WI38 (cell line): ENCODE data around the gene CALCOCO1.

ENCODE experiments used
- H3K4me3 ChIP-seq: 2 replicates; pipeline ENCODE4 v1.5.1; 2011; ENCODE audit warnings: low read depth, mild to moderate bottlenecking, control low read depth, low read length
- TF ChIP-seq, protein P1 (sequence below): IDR thresholded peaks from 2 replicates; pipeline ENCODE4 v1.5.1; 2012; ENCODE audit warnings: low read depth, mild to moderate bottlenecking, control low read depth, low read length

CALCOCO1 gene

GRCh38 chr12:53675701-53676607 lies 51.3 kb downstream of the CALCOCO1 start, which contains the start of gene ATP5MC2:
Gene ATP5MC2, minus strand, starts transcription at chr12:53676083. Its CDS starts 3,469 bp downstream, at chr12:53672614.
- TF ChIP-seq, protein P1, sequence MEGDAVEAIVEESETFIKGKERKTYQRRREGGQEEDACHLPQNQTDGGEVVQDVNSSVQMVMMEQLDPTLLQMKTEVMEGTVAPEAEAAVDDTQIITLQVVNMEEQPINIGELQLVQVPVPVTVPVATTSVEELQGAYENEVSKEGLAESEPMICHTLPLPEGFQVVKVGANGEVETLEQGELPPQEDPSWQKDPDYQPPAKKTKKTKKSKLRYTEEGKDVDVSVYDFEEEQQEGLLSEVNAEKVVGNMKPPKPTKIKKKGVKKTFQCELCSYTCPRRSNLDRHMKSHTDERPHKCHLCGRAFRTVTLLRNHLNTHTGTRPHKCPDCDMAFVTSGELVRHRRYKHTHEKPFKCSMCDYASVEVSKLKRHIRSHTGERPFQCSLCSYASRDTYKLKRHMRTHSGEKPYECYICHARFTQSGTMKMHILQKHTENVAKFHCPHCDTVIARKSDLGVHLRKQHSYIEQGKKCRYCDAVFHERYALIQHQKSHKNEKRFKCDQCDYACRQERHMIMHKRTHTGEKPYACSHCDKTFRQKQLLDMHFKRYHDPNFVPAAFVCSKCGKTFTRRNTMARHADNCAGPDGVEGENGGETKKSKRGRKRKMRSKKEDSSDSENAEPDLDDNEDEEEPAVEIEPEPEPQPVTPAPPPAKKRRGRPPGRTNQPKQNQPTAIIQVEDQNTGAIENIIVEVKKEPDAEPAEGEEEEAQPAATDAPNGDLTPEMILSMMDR, result peak; percentile 97
- H3K4me3 ChIP-seq, result peak within 1 kb of the TSS; percentile 87

DNA sequence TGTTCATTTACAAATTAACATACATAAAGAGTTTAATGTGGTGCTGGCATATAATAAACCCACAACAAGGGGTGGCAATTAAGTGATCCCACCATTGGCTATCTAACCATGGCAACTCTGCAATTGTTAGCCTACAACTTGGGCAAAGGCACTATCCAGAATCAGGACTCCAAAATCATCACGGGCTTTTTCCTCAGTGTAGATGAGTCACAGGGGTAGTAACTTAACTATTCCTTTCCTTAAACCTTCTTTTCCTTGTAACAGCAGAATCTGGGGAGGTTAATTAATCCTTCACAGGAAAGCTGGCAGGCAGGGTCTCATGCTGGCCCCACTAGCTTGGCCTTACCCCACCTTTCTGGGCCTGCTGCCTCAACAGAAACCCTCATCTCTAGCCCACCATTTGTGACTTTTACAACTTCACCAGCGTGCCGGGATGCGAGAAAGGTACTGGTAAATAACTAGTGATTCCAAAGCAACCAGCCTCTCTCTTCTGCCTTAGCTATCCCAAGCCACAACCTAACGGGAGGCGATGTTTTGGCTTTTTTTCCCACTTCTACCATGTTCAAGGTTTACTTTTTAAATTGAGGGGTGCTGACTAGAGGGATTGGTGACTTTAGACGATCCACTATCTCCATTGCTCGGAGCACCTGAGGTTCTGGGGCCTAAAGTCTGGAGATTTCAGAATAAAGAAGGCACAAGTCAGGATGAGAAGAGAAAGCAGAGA lies 52.1 kb downstream of the CALCOCO1 start:
- TF ChIP-seq, protein P1, result no peak
- peak overlapping the region; percentile 87 for H3K4me3 ChIP-seq

DNA sequence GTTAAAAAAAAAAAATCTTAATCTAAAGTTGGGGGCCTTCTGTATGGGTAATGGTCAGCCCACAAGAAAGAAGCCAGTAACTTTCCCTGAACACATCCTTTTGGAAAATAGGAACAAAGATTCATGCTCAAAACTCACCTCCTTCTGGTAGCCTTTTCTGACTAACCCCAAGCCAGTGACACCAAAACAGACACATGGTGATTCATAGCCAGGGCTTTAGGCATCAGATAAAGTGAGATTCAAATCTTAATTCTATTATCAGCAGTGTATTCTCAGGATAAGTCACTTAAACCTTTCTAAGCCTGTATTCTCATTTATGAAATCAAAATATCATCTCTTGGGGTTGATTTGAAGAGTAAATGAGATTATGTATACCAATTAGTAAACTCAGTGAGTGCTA lies 56.3 kb downstream of the CALCOCO1 start:
- TF ChIP-seq, protein P1, result no peak
- H3K4me3 ChIP-seq, result no peak overlapping the region

GRCh38 chr12:53670308-53670707 lies 56.9 kb downstream of the CALCOCO1 start:
- H3K4me3 ChIP-seq, result no peak overlapping the region
- TF ChIP-seq, protein P1, result no peak

DNA sequence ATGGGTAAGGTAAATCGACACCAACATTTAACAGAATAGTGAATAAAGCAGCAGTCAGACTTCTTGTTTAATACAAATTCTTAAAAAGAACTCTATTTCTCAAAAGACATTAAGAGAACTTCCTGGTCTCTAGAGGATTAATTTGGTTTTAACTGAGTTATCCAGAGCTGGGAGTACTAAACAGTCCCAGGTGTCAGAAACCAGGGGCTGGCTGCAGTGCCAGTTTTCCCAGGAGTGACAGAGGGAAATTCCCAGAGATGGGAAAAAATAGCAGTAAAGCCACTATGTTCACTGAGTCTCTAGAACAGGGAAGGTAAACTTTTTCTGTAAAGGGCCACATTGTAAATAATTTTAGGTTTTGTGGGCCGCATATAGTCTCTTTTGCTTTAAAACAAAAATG lies 60.2 kb downstream of the CALCOCO1 start:
- TF ChIP-seq, protein P1, result no peak
- no peak overlapping the region for H3K4me3 ChIP-seq

DNA sequence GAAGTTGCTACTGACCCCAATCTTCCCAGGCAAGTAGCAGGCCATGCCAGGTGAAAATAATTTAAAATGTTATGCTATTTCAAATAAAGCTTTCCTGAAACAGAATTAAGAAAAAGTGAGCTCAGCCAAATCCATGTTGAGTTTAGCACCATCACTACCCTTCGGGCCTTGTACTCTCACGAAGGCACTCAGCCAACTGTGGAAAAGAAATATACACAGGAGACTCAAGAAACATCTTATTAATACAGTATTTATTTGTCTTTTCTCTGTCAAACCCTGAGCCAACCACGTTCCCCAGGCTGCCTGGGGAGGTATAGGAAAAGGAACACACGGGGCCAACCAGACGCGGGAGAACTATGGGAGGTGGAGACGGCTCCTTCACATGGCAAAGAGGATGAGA lies 62.3 kb downstream of the CALCOCO1 start:
- no peak overlapping the region for H3K4me3 ChIP-seq
- TF ChIP-seq, protein P1, result no peak

- H3K4me3 ChIP-seq, result no peak overlapping the region
- TF ChIP-seq, protein P1, result no peak
These were observed 63.1 kb downstream of the CALCOCO1 start for GRCh38 chr12:53664191-53664590.
